GM23338 (cell line): ENCODE measurements around the gene TSFM.

ENCODE experiments used
- CREB1 ChIP-seq: fragments of 250-450 bp; sonication (Bioruptor Pico); IDR thresholded peaks from 2 replicates; pipeline ENCODE4 v1.5.0; 2020; ENCODE audit warnings: low read depth, mild to moderate bottlenecking, moderate library complexity
- CTCF ChIP-seq, 2 experiments: fragments of 200-600 bp in 1 of 2; sonication (generic) in 1 of 2; conservative IDR thresholded peaks; 2 replicates each; pipeline versions ENCODE4 v1.5.1 to v1.6.1; 2016 to 2017; ENCODE audit warnings: antibody characterized with exemption in 2 of 2, low read depth in 2 of 2, mild to moderate bottlenecking in 2 of 2, moderate library complexity in 1 of 2
- ETS1 ChIP-seq: IDR thresholded peaks from 2 replicates; pipeline ENCODE4 v1.6.1; 2016; ENCODE audit warnings: antibody characterized with exemption
- EZH2 ChIP-seq: fragments of 200-600 bp; sonication (generic); IDR thresholded peaks from one replicate; pipeline ENCODE4 v1.8.0; 2017; ENCODE audit warnings: antibody characterized with exemption, mild to moderate bottlenecking, low read depth; ENCODE audit not compliant: unreplicated experiment
- EZH2phosphoT487 ChIP-seq: fragments of 200-600 bp; sonication (generic); IDR thresholded peaks from one replicate; pipeline ENCODE4 v1.8.1; 2018; ENCODE audit warnings: antibody characterized with exemption; ENCODE audit not compliant: unreplicated experiment
- JUNB ChIP-seq: IDR thresholded peaks from one replicate; pipeline ENCODE4 v1.6.1; 2016; ENCODE audit warnings: antibody characterized with exemption; ENCODE audit not compliant: unreplicated experiment
- NANOG ChIP-seq: IDR thresholded peaks from 2 replicates; pipeline ENCODE4 v1.6.1; 2016; ENCODE audit warnings: antibody characterized with exemption, borderline replicate concordance
- POLR2AphosphoS5 ChIP-seq: IDR thresholded peaks from 2 replicates; pipeline ENCODE4 v1.6.1; 2016; ENCODE audit warnings: antibody characterized with exemption, low read depth
- REST ChIP-seq: IDR thresholded peaks from one replicate; pipeline ENCODE4 v1.6.1; 2018; ENCODE audit warnings: antibody characterized with exemption; ENCODE audit not compliant: unreplicated experiment
- STAT1 ChIP-seq: IDR thresholded peaks from one replicate; pipeline ENCODE4 v1.6.1; 2016; ENCODE audit warnings: antibody characterized with exemption; ENCODE audit not compliant: unreplicated experiment
- ZNF114 ChIP-seq: fragments of 250-450 bp; sonication (Bioruptor Pico); IDR thresholded peaks from 2 replicates; pipeline ENCODE4 v1.5.0; 2020; ENCODE audit warnings: mild to moderate bottlenecking, moderate library complexity
- ZNF331 ChIP-seq: fragments of 250-450 bp; sonication (Bioruptor Pico); IDR thresholded peaks from 2 replicates; pipeline ENCODE4 v1.5.0; 2020; ENCODE audit warnings: low read depth, mild to moderate bottlenecking, moderate library complexity
- ZNF462 ChIP-seq: fragments of 250-450 bp; sonication (Bioruptor Pico); IDR thresholded peaks from 2 replicates; pipeline ENCODE4 v1.5.0; 2020; ENCODE audit warnings: mild to moderate bottlenecking, moderate library complexity

GRCh38 chr12:57737467-57738460, 44.8 kb upstream of the TSFM start:
- TF ChIP-seq REST = no peak
- TF ChIP-seq EZH2phosphoT487 = peak; percentile 72
- peak; percentile 8 to 53; a peak in 2 of 4 replicates for TF ChIP-seq CTCF (conservative IDR thresholded peaks at IDR 0.05; ENCODE audit: low read depth in 2 of 2)
- TF ChIP-seq EZH2 = peak; percentile 94
- TF ChIP-seq POLR2AphosphoS5 = no peak
- TF ChIP-seq ETS1 = no peak
- no peak for TF ChIP-seq CREB1 (CRISPR knock-in tag)
- TF ChIP-seq NANOG = no peak
- no peak for TF ChIP-seq JUNB
- TF ChIP-seq ZNF331 (CRISPR knock-in tag) = no peak
- no peak for TF ChIP-seq STAT1
- TF ChIP-seq ZNF462 (CRISPR knock-in tag) = no peak
- TF ChIP-seq ZNF114 (CRISPR knock-in tag) = no peak
